B cell (primary cell): Measurements from ENCODE around the gene RAB24. TPM values are rescaled to one million over a fixed set of nuclear protein-coding genes. Genes with fewer than 3 reads are reported as not detected.
"Not testable (repeated sequence)": the region's sequence is repeated elsewhere in the genome, so short reads cannot be mapped to it uniquely, and the experiment has no call there.

Experiments
- ATAC-seq: fragments of 200-7000 bp; cut with Tn5 transposase; one replicate; pipeline ENCODE4 v1.10.0; 2021; ENCODE audit warnings: low read depth, mild to moderate bottlenecking, moderate number of reproducible peaks, moderate library complexity
- CTCF ChIA-PET: fragments of 350-600 bp; sonication (Branson Sonifier 250); formaldehyde crosslinking; loops from one replicate; lab custom pipeline; 2021; ENCODE audit warnings: antibody characterized with exemption, inconsistent platforms; lab: Charles Lee
- POLR2A ChIA-PET: fragments of 350-600 bp; sonication (Branson Sonifier 250); formaldehyde crosslinking; loops from one replicate; lab custom pipeline; 2021; ENCODE audit warnings: antibody characterized with exemption; lab: Charles Lee
- DNase-seq: peaks from one replicate; pipeline ENCODE4 v3.0.0; 2013
- H2AFZ ChIP-seq: 2 replicates; pipeline ENCODE4 v1.6.1; 2012; ENCODE audit warnings: mild to moderate bottlenecking, low read depth, low read length; ENCODE audit not compliant: insufficient read depth, poor library complexity, severe bottlenecking
- H3K27ac ChIP-seq, 2 donors: 1 replicate in 1 of 2; 2 replicates in 1 of 2; pipeline ENCODE4 v1.5.1; 2012 to 2013; ENCODE audit warnings: low read length in 2 of 2, mild to moderate bottlenecking in 2 of 2, moderate library complexity in 1 of 2
- H3K27me3 ChIP-seq, 4 experiments: fragments of 200-600 bp in 1 of 4; sonication (generic) in 1 of 4; replicated peaks in 1 of 4; 1 replicate in 2 of 4; 2 replicates in 2 of 4; pipeline versions ENCODE4 v1.6.1 to v1.7.0; 2013 to 2016; ENCODE audit warnings: low read length in 3 of 4, mild to moderate bottlenecking in 2 of 4, mixed read lengths in 1 of 4, moderate library complexity in 1 of 4; ENCODE audit not compliant: insufficient read depth in 4 of 4, control insufficient read depth in 3 of 4; ENCODE audit errors: control extremely low read depth in 1 of 4
- H3K36me3 ChIP-seq, 2 experiments: replicated peaks in 1 of 2; 1 replicate in 1 of 2; 2 replicates in 1 of 2; pipeline versions ENCODE4 v1.6.1 to v1.7.1; 2013; ENCODE audit warnings: low read length in 1 of 2; ENCODE audit not compliant: insufficient read depth in 2 of 2, control insufficient read depth in 1 of 2; ENCODE audit errors: control extremely low read depth in 1 of 2, extremely low read depth in 1 of 2
- H3K4me1 ChIP-seq, 2 donors: fragments of 200-600 bp in 1 of 2; sonication (generic) in 1 of 2; 1 replicate in 1 of 2; 2 replicates in 1 of 2; pipeline versions ENCODE4 v1.5.1 to v1.6.1; 2013 to 2017; ENCODE audit warnings: low read length in 2 of 2; ENCODE audit not compliant: control insufficient read depth in 2 of 2, insufficient read depth in 2 of 2
- H3K4me2 ChIP-seq: replicated peaks from 2 replicates; pipeline ENCODE3; 2012; ENCODE audit warnings: mild to moderate bottlenecking, low read depth, low read length; ENCODE audit not compliant: poor library complexity, severe bottlenecking
- H3K4me3 ChIP-seq, 5 experiments: fragments of 200-600 bp in 1 of 5; sonication (generic) in 1 of 5; 1 replicate in 3 of 5; 2 replicates in 2 of 5; pipeline versions ENCODE4 v1.5.1 to v1.7.0; 2011 to 2016; ENCODE audit warnings: low read length in 4 of 5, mild to moderate bottlenecking in 4 of 5, low read depth in 2 of 5, control low read depth in 1 of 5, moderate library complexity in 1 of 5; ENCODE audit not compliant: insufficient read depth in 1 of 5; ENCODE audit errors: control extremely low read depth in 1 of 5, extremely low read depth in 1 of 5
- H3K79me2 ChIP-seq: fragments of 200-600 bp; sonication (generic); one replicate; pipeline ENCODE4 v1.6.0; 2016; ENCODE audit warnings: low read length; ENCODE audit not compliant: control insufficient read depth, insufficient read depth
- H3K9ac ChIP-seq: fragments of 200-600 bp; sonication (generic); 2 replicates; pipeline ENCODE4 v1.6.1; 2017; ENCODE audit warnings: mild to moderate bottlenecking, low read length, moderate library complexity
- H3K9me3 ChIP-seq, 3 donors: one replicate each; pipeline versions ENCODE4 v1.6.1 to v1.7.1; 2013; ENCODE audit warnings: low read length in 2 of 3; ENCODE audit not compliant: control insufficient read depth in 2 of 3, insufficient read depth in 1 of 3; ENCODE audit errors: control extremely low read depth in 1 of 3
- H4K20me1 ChIP-seq: 2 replicates; pipeline ENCODE4 v1.6.0; 2012; ENCODE audit warnings: mild to moderate bottlenecking, low read length; ENCODE audit not compliant: insufficient read depth, control insufficient read depth, poor library complexity, severe bottlenecking
- H3K27ac Mint-ChIP-seq: one replicate; pipeline ENCODE4 v1.8.0; 2021; ENCODE audit warnings: mixed read lengths
- H3K27me3 Mint-ChIP-seq: one replicate; pipeline ENCODE4 v1.8.0; 2021; ENCODE audit warnings: mixed read lengths
- H3K4me1 Mint-ChIP-seq: one replicate; pipeline ENCODE4 v1.8.0; 2021; ENCODE audit warnings: mixed read lengths
- H3K4me3 Mint-ChIP-seq: one replicate; pipeline ENCODE4 v1.8.0; 2021; ENCODE audit warnings: mixed read lengths
- H3K9me3 Mint-ChIP-seq: one replicate; pipeline ENCODE4 v1.8.0; 2022; ENCODE audit warnings: mixed read lengths; ENCODE audit not compliant: insufficient read depth
- EZH2 ChIP-seq: IDR thresholded peaks from 2 replicates; pipeline ENCODE4 v1.6.1; 2012; ENCODE audit warnings: borderline replicate concordance, low read depth, mild to moderate bottlenecking, moderate library complexity, low read length; ENCODE audit not compliant: insufficient read depth, poor library complexity, severe bottlenecking
- WGBS: methylation state at CpG from one replicate; pipeline ENCODE4 v1.1.5; 2013; ENCODE audit warnings: missing lambda C conversion rate; ENCODE audit not compliant: insufficient coverage; 5-methylcytosine and 5-hydroxymethylcytosine counted together
- intact Hi-C: fragments of 100-400 bp; cut with micrococcal nuclease; formaldehyde crosslinking; loops from one replicate; pipeline ENCODE4 v1.10.0; 2022
- polyA plus RNA-seq: library from polyadenylated mRNA; depleted of rRNA; stranded (reverse); fragments of >200 nt; gene quantifications from 2 replicates; pipeline ENCODE4 v1.2.3, GENCODE V29; 2012
- total RNA-seq, 2 donors: library from RNA; stranded (reverse); fragments of 120-200 nt in 1 of 2; gene quantifications; 1 replicate in 1 of 2; 2 replicates in 1 of 2; pipeline versions ENCODE4 v1.2.3 to v1.2.4, GENCODE V29; 2013 to 2022
- TF ChIP-seq, protein P1 (sequence below): fragments of 200-600 bp; IDR thresholded peaks from one replicate; pipeline ENCODE4 v1.8.0; 2022; ENCODE audit warnings: antibody characterized with exemption, mild to moderate bottlenecking

Gene RAB24
- total and polyA plus RNA-seq, 2 donors (not counting 1 experiment from before 2014, with no cell fraction given): 38.3 to 147 TPM

DNA sequence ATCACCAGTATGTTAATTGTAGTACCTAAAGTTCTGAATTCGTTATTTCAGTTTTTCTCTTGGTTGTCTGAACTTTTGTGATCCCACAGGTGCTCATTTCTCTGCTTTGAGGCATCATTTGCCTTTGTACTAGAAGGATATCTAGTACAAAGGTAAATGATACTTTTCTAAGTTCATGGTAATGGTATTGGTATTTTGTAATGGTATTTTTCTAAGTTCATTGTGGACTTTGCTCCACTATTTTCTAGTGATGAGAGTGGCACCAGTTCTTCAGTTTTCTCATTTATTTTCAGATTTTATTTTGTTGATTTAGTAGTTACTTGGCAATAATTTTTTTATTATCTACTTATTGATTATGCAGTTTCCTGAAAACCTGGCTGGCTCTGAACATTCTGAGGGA, 42.0 kb downstream of the RAB24 start:
- Histone ChIP-seq H3K4me1 (no peaks in the 10 kb centered on the region), H3K4me3 (no peak overlapping the region), H3K27me3 (no peaks in the 10 kb centered on the region), H3K36me3 (peaks cover 25 to 81% of the 10 kb centered on the region in 2 experiments), H3K27ac (no peak overlapping the region), H3K79me2 (peaks cover 3% of the 10 kb centered on the region), H3K9me3 (no peaks in the 10 kb centered on the region), H3K4me2 (no peak overlapping the region), H2AFZ (no peak overlapping the region), H3K9ac (no peak overlapping the region), H4K20me1 (peaks cover 8% of the 10 kb centered on the region)
- TF ChIP-seq, protein P1, sequence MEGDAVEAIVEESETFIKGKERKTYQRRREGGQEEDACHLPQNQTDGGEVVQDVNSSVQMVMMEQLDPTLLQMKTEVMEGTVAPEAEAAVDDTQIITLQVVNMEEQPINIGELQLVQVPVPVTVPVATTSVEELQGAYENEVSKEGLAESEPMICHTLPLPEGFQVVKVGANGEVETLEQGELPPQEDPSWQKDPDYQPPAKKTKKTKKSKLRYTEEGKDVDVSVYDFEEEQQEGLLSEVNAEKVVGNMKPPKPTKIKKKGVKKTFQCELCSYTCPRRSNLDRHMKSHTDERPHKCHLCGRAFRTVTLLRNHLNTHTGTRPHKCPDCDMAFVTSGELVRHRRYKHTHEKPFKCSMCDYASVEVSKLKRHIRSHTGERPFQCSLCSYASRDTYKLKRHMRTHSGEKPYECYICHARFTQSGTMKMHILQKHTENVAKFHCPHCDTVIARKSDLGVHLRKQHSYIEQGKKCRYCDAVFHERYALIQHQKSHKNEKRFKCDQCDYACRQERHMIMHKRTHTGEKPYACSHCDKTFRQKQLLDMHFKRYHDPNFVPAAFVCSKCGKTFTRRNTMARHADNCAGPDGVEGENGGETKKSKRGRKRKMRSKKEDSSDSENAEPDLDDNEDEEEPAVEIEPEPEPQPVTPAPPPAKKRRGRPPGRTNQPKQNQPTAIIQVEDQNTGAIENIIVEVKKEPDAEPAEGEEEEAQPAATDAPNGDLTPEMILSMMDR: no peak
- no peak for TF ChIP-seq EZH2
- Mint-ChIP-seq H3K4me1 (no peaks in the 10 kb centered on the region), H3K9me3 (no peaks in the 10 kb centered on the region), H3K27ac (no peak overlapping the region), H3K4me3 (no peak overlapping the region), H3K27me3 (no peaks in the 10 kb centered on the region)
- no peak for DNase-seq
- ChIA-PET POLR2A (no interaction called here), CTCF (no interaction called here)
- WGBS: no CpG with 5 or more reads among the region's 1 CpG
- intact Hi-C loops: no loop called here
- ATAC-seq: no peak

DNA sequence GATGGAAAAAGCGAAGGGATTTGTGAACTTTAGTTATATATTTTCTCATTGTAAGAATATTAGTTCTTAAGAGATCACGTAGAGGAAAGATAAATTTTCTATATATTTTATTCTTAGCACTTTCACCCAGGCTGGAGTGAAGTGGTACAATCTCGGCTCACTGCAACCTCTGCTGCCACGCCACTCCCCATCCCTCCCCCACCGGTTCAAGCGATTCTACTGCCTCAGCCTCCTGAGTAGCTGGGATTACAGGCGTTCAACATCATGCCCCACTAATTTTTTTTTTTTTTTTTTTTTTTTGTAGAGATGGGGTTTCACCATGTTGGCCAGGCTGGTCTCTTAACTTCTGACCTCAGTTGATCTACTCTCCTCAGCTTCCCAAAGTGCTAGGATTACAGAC, 42.6 kb downstream of the RAB24 start:
- peaks cover 26 to 78% of the 10 kb centered on the region in 2 experiments for H3K36me3 ChIP-seq
- no CpG with 5 or more reads among the region's 7 CpGs for WGBS
- H3K4me3 Mint-ChIP-seq: no peak overlapping the region

DNA sequence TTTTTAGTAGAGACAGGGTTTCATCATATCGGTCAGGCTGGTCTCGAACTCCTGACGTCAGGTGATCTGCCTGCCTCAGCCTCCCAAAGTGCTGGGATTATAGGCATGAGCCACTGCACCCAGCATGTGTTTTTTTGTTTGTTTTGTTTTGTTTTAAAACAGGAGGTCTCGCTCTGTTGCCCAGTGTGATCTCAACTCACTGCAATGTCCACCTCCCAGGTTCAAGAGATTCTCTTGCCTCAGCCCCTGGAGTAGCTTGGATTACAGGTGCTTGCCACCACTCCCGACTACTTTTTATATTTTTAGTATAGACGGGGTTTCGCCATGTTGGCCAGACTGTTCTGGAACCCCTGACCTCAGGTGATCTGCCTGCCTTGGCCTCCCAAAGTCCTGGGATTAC, 44.8 kb downstream of the RAB24 start:
- H3K9me3 Mint-ChIP-seq, H3K4me3 Mint-ChIP-seq, H3K27me3 Mint-ChIP-seq, H3K4me1 Mint-ChIP-seq, H3K79me2 ChIP-seq, DNase-seq, H4K20me1 ChIP-seq, H3K27ac ChIP-seq, H3K27ac Mint-ChIP-seq, H3K9me3 ChIP-seq, H3K9ac ChIP-seq, H3K4me3 ChIP-seq, ATAC-seq, H3K4me2 ChIP-seq, POLR2A ChIA-PET, intact Hi-C loops, CTCF ChIA-PET, H3K4me1 ChIP-seq, H3K27me3 ChIP-seq, H2AFZ ChIP-seq: not testable (repeated sequence)
- peaks cover 25 to 81% of the 10 kb centered on the region in 2 experiments for H3K36me3 ChIP-seq
- WGBS: 100% methylated on average over 1 of the region's 7 CpGs

More for the DNA sequence above, 42.6 kb downstream of the RAB24 start:
- ATAC-seq (no peak), DNase-seq (no peak)
- Histone ChIP-seq H4K20me1 (peaks cover 8% of the 10 kb centered on the region), H3K9ac (no peak overlapping the region), H3K4me3 (no peak overlapping the region), H3K4me2 (no peak overlapping the region), H2AFZ (no peak overlapping the region), H3K27me3 (no peaks in the 10 kb centered on the region), H3K79me2 (peaks cover 3% of the 10 kb centered on the region), H3K27ac (no peak overlapping the region), H3K4me1 (no peaks in the 10 kb centered on the region), H3K9me3 (no peaks in the 10 kb centered on the region)
- TF ChIP-seq, protein P1: no peak
- TF ChIP-seq EZH2: no peak
- Mint-ChIP-seq H3K27ac (no peak overlapping the region), H3K4me1 (no peaks in the 10 kb centered on the region), H3K27me3 (no peaks in the 10 kb centered on the region), H3K9me3 (no peaks in the 10 kb centered on the region)
- ChIA-PET POLR2A (no interaction called here), CTCF (no interaction called here)
- intact Hi-C loops: no loop called here
